Thyroid gland (tissue), 4 donors: Measurements from ENCODE around the gene DNPH1. TPM values are rescaled to one million over a fixed set of nuclear protein-coding genes. Genes with fewer than 3 reads are reported as not detected.

Source experiments
- DNase-seq, 2 donors: peaks; one replicate each; pipeline ENCODE4 v3.0.0-alpha.2; 2019
- H3K27ac ChIP-seq, 3 donors: fragments of 200-600 bp; sonication (generic); 1 replicate in 2 of 3; 2 replicates in 1 of 3; pipeline ENCODE4 v1.5.1; 2016 to 2019; ENCODE audit warnings: mild to moderate bottlenecking in 1 of 3, moderate library complexity in 1 of 3
- H3K27me3 ChIP-seq: fragments of 200-600 bp; sonication (generic); one replicate; pipeline ENCODE4 v1.5.1; 2019
- H3K36me3 ChIP-seq, 2 donors: fragments of 200-600 bp; sonication (generic); one replicate each; pipeline ENCODE4 v1.5.1; 2016 to 2019
- H3K4me1 ChIP-seq, 2 donors: fragments of 200-600 bp; sonication (generic); one replicate each; pipeline ENCODE4 v1.5.1; 2017 to 2019
- H3K4me3 ChIP-seq, 3 donors: fragments of 200-600 bp; sonication (generic); replicated peaks in 1 of 3; 1 replicate in 2 of 3; 2 replicates in 1 of 3; pipeline ENCODE4 v1.5.1; 2016; ENCODE audit warnings: mild to moderate bottlenecking in 1 of 3
- H3K9me3 ChIP-seq: fragments of 200-600 bp; sonication (generic); one replicate; pipeline ENCODE4 v1.5.1; 2017
- CTCF ChIP-seq, 6 experiments: fragments of 200-600 bp in 3 of 6; fragments of 450-650 bp in 3 of 6; sonication (generic) in 3 of 6; IDR thresholded peaks; one replicate each; pipeline ENCODE4 v1.5.1; 2016 to 2019; ENCODE audit warnings: antibody characterized with exemption in 6 of 6, mild to moderate bottlenecking in 2 of 6, inconsistent platforms in 1 of 6, moderate library complexity in 1 of 6
- POLR2A ChIP-seq, 2 donors: fragments of 450-650 bp; IDR thresholded peaks; one replicate each; pipeline ENCODE4 v1.6.1; 2017; ENCODE audit warnings: antibody characterized with exemption in 2 of 2, mild to moderate bottlenecking in 2 of 2, moderate library complexity in 1 of 2
- WGBS, 2 donors: methylation state at CpG; one replicate each; pipeline ENCODE4 v1.1.5; 2017; 5-methylcytosine and 5-hydroxymethylcytosine counted together
- intact Hi-C: fragments of 100-400 bp; cut with DNase I; formaldehyde crosslinking; loops from one replicate; pipeline ENCODE4 v1.15.1; 2023
- total RNA-seq, 4 donors: library from RNA; depleted of rRNA; stranded (reverse); fragments of >200 nt; gene quantifications; one replicate each; pipeline ENCODE4 v1.2.3, GENCODE V29; 2016

Gene DNPH1
- total RNA-seq, 4 donors from 2014 or later, result 33.1 to 122 (median 84.1) TPM

GRCh38 chr6:43180985-43181384 lies 48.3 kb downstream of the DNPH1 start:
- DNase-seq, result no peak
- WGBS, 2 donors, result 68 to 69% methylated on average over 5 of the region's 5 CpGs
- intact Hi-C loops, result no loop called here
- TF ChIP-seq POLR2A (IDR thresholded peaks at IDR 0.05) (no peak), CTCF (IDR thresholded peaks at IDR 0.05) (no peak)
- Histone ChIP-seq H3K27me3 (no peaks in the 10 kb centered on the region), H3K4me1 (peaks cover 15% of the 10 kb centered on the region in 2 donors), H3K9me3 (no peaks in the 10 kb centered on the region), H3K27ac (no peak overlapping the region), H3K36me3 (peaks cover 30 to 42% of the 10 kb centered on the region in 2 donors), H3K4me3 (no peak overlapping the region)

GRCh38 chr6:43180058-43180457 lies 49.2 kb downstream of the DNPH1 start:
- 80 to 88% methylated on average over 7 of the region's 7 CpGs for WGBS, 2 donors

GRCh38 chr6:43178951-43179830 lies 50.1 kb downstream of the DNPH1 start:
- TF ChIP-seq CTCF (IDR thresholded peaks at IDR 0.05) (no peak), POLR2A (IDR thresholded peaks at IDR 0.05) (no peak)
- intact Hi-C loops, result no loop called here
- H3K27ac ChIP-seq, result no peak overlapping the region
- no peak for DNase-seq
- no peaks in the 10 kb centered on the region for H3K9me3 ChIP-seq
- H3K4me3 ChIP-seq, result no peak overlapping the region
- peaks cover 21 to 27% of the 10 kb centered on the region in 2 donors for H3K4me1 ChIP-seq
- H3K27me3 ChIP-seq, result no peaks in the 10 kb centered on the region
- H3K36me3 ChIP-seq, result peaks cover 36 to 39% of the 10 kb centered on the region in 2 donors
- WGBS, 2 donors, result 92% methylated on average over 15 to 20 of the region's 20 CpGs

More at GRCh38 chr6:43180058-43180457, 49.2 kb downstream of the DNPH1 start:
- Histone ChIP-seq H3K36me3 (peaks cover 39 to 41% of the 10 kb centered on the region in 2 donors), H3K4me3 (no peak overlapping the region), H3K27ac (no peak overlapping the region), H3K9me3 (no peaks in the 10 kb centered on the region), H3K27me3 (no peaks in the 10 kb centered on the region), H3K4me1 (peaks cover 16 to 23% of the 10 kb centered on the region in 2 donors)
- intact Hi-C loops, result no loop called here
- DNase-seq, result no peak
- TF ChIP-seq CTCF (IDR thresholded peaks at IDR 0.05) (no peak), POLR2A (IDR thresholded peaks at IDR 0.05) (no peak)

- Histone ChIP-seq H3K9me3 (no peaks in the 10 kb centered on the region), H3K27me3 (no peaks in the 10 kb centered on the region), H3K36me3 (peaks cover 36 to 39% of the 10 kb centered on the region in 2 donors), H3K4me1 (peaks cover 29 to 33% of the 10 kb centered on the region in 2 donors), H3K4me3 (no peak overlapping the region), H3K27ac (no peak overlapping the region)
- no peak for DNase-seq
- intact Hi-C loops, result no loop called here
- no peak for TF ChIP-seq CTCF (IDR thresholded peaks at IDR 0.05)
- TF ChIP-seq POLR2A (IDR thresholded peaks at IDR 0.05), result no peak
- WGBS, 2 donors, result 87 to 92% methylated on average over 12 of the region's 12 CpGs
These were observed 51.1 kb downstream of the DNPH1 start for GRCh38 chr6:43178150-43178549.

GRCh38 chr6:43176423-43176786 lies 52.9 kb downstream of the DNPH1 start:
- Histone ChIP-seq H3K9me3 (no peaks in the 10 kb centered on the region), H3K4me1 (peaks cover 25 to 31% of the 10 kb centered on the region in 2 donors), H3K36me3 (peaks cover 36 to 39% of the 10 kb centered on the region in 2 donors), H3K27ac (peak overlapping the region in 1 of 3 donors; percentile 10), H3K27me3 (no peaks in the 10 kb centered on the region), H3K4me3 (no peak overlapping the region)
- TF ChIP-seq POLR2A (IDR thresholded peaks at IDR 0.05), result no peak
- no peak for TF ChIP-seq CTCF (IDR thresholded peaks at IDR 0.05)
- WGBS, 2 donors, result 92 to 100% methylated on average over 6 of the region's 6 CpGs
- intact Hi-C loops, result no loop called here
- no peak for DNase-seq
